HG03460 (cell line): ENCODE results near the gene RNF146.
"Not testable (repeated sequence)": the region's sequence is repeated elsewhere in the genome, so short reads cannot be mapped to it uniquely, and the experiment has no call there.

Source experiments
- ATAC-seq: cut with Tn5 transposase; IDR thresholded peaks from one replicate; pipeline ENCODE4 v1.9.1; 2021; ENCODE audit not compliant: unreplicated experiment

The RNF146 gene

GRCh38 chr6:127266178-127266891, at the start of gene RNF146:
Gene RNF146 (plus strand): TSS chr6:127266864. CDS start chr6:127280339, 13,475 bp downstream.
- peak; percentile 74 for ATAC-seq

DNA sequence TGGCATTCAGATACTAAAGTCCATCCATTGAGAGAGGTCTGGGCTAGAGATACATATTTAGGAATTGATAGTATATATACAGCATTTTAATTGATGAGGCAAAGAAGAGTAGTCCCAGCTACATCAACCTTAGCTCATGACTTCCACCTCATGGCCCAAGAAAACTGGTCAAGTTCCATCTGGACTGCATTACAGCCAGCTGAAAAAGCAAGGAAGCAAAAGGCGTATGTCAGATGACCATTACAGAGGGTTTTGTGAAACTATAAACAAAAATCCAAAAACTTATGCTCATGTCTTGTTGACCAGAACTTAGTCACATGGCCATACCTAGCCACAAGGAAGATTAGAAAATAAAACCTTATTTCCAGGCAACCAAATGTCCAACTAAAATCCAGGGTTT, 46.8 kb upstream of the RNF146 start:
- ATAC-seq: no peak

- no peak for ATAC-seq
Measured at GRCh38 chr6:127221201-127221600, 45.5 kb upstream of the RNF146 start.

- no peak for ATAC-seq
Measured at GRCh38 chr6:127222418-127222817, 44.2 kb upstream of the RNF146 start.

- no peak for ATAC-seq
Measured at GRCh38 chr6:127225497-127225896, 41.2 kb upstream of the RNF146 start.

- ATAC-seq: not testable (repeated sequence)
Measured at GRCh38 chr6:127233819-127234218, 32.8 kb upstream of the RNF146 start.

DNA sequence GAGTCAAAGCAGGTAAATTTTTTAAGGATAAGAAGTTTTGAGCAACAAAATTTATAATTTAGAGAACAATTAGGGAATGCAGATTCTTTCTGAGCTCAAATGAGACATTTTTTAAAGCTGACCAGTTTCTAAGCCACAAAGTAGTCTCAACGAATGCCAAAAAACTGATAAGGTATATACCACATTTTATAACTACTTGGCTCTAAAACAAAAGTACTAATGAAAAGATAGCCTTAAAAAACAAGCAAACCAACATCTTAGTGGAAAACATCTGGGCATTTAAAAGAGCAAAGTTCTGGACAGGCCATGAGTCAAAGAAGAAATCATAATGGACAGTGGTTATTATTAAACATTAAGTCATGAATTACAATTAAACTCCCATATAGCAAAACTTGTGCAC, 23.2 kb upstream of the RNF146 start:
- no peak for ATAC-seq

- ATAC-seq: no peak
Measured at GRCh38 chr6:127247114-127248096, 19.3 kb upstream of the RNF146 start.

GRCh38 chr6:127249621-127250020, 17.0 kb upstream of the RNF146 start:
- ATAC-seq: no peak

DNA sequence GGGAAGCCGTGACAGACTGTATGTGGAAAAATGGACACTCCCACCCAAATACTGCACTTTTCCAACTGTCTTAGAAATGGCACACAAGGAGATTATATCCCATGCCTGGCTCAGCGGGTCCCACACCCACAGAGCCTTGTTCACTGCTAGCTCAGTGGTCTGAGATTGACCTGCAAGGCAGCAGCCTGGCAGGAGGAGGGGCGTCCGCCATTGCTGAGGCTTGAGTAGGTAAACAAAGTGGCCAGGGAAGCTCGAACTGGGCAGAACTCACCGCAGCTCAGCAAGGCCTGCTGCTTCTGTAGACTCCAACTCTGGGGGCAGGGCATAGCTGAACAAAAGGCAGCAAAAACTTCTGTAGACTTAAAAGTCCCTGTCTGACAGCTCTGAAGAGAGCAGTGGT, 11.4 kb upstream of the RNF146 start:
- ATAC-seq: no peak

- no peak for ATAC-seq
Measured at GRCh38 chr6:127262896-127263295, 3.8 kb upstream of the RNF146 start.

DNA sequence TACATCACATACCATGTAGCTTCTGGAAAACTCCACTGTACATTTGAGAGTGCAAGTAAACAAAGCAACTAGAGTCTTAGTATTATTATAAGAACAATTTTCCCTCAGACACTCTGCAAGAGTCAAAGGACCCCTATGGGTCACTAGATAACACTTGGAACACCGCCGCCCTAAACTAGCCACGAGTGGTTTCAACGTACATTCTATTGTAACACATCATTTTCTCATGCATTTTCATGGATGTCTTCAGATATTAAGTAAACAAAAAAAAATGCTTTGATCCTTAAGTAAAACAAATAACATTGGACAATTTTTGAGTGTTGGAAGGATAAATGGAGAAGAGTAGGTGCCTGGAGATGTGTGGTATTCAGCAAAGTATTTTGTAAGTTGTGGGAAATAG, 3.2 kb upstream of the RNF146 start:
- ATAC-seq: no peak

DNA sequence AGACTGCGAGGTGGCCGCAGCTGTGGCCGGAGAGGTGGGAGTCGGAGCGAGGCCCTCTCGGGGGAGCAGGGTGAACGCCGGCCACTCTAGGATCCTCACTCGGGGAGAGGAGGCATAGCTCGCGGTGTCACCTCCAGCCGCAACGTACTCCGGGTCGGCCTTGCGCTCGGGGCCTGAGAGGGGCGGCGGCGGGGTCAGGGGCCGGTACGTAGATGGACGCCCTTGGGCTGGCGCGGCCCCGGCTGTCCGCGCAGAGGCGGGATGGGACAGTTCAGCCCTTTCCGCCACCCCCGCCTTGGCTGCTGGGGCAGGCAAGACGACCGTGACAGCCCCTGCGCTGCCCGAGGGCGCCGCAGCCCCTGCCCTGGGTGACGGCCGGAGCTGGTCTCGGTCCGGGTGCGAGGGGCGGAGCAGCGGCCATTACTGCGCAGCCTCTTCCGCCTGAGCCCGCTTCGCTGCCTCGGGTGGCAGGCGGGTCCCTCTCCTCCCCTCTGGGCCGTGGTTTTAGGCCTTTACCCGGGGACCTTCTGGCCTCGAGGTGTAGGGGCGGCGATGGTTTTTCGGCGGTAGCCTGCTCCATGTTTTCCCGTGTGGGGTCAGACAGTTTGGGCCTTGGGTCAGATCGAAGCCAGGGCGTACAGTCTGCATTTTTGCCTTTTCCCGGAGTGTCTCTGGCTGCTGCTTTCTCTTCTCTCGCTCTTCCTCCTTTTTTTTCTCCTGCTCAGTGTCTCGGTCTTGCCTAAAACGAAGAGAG, 405 bp downstream of the RNF146 start:
- peak; percentile 71 for ATAC-seq

DNA sequence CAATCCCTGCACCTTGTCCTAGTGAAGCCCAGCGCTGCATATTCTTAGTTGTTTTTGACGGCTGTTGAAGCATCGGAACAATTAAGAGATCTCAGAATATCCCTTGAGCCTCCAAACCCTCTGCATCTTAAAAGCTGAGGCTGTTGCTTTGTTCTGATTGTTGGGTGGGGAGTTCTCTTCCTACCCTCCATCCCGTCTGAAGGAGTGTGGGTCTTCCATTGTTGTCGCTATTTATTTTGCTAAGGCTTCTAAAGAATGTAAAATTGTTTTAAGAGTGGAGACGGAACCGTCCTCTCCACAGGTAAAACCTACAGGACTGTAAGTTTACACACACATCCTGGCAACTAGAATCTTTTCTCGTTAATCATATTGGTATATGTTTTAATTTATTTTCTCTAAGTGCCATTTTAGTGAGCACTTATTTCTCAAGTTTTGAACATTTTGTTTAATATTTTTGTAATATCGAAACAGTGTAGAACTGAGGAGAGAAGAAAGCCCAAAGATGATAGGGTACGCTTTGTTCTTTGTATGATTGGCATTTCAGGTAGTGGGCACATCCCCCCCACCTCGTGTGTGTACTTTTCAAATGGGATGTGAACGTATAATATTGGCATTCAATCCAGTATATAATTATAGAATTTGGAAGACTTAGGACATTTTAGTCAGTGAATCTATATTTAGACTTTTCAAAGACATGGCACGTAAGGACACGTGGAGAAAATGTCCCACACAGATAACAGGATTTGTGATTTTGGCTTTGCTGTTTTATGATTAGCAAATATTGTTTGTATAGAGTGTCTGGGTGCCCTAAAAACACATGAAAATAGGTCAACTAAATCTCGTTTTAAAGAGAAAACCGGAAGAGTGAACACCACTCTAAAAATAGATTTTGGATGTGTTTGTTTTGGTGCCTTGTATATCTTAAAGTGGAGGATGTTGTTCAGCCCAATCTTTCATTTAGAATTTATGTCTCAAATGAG, 1.3 kb downstream of the RNF146 start:
- ATAC-seq: no peak

DNA sequence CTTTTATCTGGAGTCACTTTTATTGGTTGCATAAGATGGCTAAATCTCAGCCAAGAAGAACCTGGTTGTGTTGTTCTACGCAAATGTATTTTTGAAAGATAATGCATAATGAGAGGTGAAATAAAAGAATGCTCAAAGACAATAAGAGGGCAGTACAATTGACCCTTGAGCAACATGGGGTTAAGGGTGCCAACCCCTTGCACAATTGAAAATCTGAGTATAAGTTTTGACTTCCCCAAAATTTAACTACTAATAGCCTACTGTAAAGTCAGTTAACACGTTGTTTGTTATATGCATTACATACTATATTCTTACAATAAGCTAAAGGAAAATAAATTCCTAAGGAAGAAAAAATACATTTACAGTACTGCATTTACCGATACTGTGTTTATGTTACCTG, 5.9 kb downstream of the RNF146 start:
- no peak for ATAC-seq

- ATAC-seq: no peak
Measured at GRCh38 chr6:127273499-127273898, 6.8 kb downstream of the RNF146 start.

DNA sequence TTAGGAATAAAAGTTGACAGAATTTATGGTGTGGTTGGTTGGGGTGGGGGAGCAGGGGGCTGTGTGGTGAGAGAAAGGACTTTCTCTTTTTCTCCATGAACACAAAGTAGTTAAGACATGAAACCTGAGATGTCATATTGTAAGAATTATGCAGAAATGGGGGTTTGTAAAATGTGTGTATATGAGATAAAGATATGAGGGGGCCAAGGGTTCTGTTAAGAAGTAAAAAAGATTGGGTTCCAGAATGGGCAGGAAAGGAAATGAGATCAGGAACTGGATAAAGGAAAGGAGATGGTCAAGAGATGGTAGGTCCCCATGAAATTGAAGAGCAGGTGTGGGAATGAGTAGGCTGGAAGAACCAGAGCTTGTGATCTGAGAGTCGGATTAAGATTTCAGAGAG, 9.7 kb downstream of the RNF146 start:
- ATAC-seq: no peak

DNA sequence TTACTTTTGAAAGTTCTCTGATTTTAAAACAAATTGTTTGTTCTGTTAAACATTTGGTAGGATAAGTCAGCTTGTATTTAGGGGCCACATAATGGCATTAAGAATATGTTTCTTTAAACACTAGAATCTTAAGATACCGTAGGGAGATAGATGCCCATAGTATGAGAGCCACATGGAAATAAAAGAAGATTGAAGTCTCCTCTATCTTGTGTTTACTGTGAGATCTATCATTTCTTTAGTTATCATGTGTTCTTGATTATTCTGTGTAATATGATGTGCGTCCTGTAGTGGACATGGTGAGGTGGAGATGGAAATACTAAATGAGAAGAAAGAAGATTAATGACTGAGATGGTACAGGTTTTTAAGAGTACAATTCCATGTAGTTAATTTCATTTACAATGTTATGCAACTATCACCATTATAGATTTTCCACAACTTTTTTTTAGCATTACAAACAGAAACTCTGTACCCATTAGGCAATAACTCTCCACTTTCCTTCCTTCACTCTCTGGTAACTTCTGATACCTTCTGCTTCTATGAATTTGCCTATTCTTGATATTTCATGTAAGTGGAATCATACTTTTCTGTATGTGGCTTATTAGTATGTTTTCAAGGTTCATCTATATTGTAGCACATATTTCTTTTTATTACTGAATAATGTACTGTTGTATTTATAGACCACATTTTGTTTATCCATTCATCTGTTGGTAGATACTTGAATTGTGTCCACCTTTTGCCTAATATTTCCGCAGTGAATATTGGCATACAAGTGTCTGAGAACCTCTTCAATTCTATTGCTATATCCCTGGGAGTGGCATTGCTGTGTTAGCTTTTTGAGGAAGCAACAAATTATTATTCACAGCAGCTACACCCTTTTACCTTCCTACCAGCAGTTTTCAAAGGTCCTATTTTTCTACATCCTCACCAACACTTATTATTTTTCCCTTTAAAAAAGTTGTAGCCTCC, 11.5 kb downstream of the RNF146 start:
- no peak for ATAC-seq

GRCh38 chr6:127279815-127280214, 13.2 kb downstream of the RNF146 start:
- no peak for ATAC-seq
